ENCODE measurements around the gene SCO2. TPM values are rescaled to one million over a fixed set of nuclear protein-coding genes. Genes with fewer than 3 reads are reported as not detected.

Gene SCO2
- total RNA-seq, 6 experiments from 2014 or later: 0.80 to 4.2 (median 2.5) TPM; not detected in 2

- Histone ChIP-seq H3K27ac (peak overlapping the region in 1 of 3 donors; percentile 47), H3K36me3 (no peaks in the 10 kb centered on the region), H3K4me3 (peak overlapping the region; percentile 74 to 76 (median 75)), H3K4me1 (peaks cover 0 to 17% (median 4%) of the 10 kb centered on the region in 4 donors), H3K27me3 (no peaks in the 10 kb centered on the region), H3K9me3 (no peaks in the 10 kb centered on the region)
- TF ChIP-seq CTCF (IDR thresholded peaks at IDR 0.05) (no peak), POLR2A (IDR thresholded peaks at IDR 0.05) (no peak)
- intact Hi-C loops (cut with DNase I): no loop called here
- peak; percentile 14 to 46 (median 34) for ATAC-seq
- no peak for DNase-seq
- WGBS (ENCODE audit: insufficient coverage, low coverage, low lambda C conversion rate, missing lambda C conversion rate): 0% methylated on average over 20 of the region's 62 CpGs
Observed at GRCh38 chr22:50473855-50474671, 51.3 kb downstream of the SCO2 start.

Other genes starting within 250 kb of the SCO2 start
- gene PLXNB2, start 218.0 kb downstream of the SCO2 start, total RNA-seq: 100 to 1,000 TPM; 154 to 181 (median 161) TPM
- 1 to 10 TPM in 5 of 6 experiments, under 1 TPM in 1; 0.98 to 4.1 (median 1.9) TPM for gene DENND6B, start 198.6 kb downstream of the SCO2 start, total RNA-seq
- gene PPP6R2, start 182.3 kb downstream of the SCO2 start, total RNA-seq: 10 to 100 TPM; 38.3 to 80.3 (median 54.4) TPM
- 10 to 100 TPM; 18.3 to 28.9 (median 22.8) TPM for gene SBF1, start 50.6 kb downstream of the SCO2 start, total RNA-seq
- gene ADM2, start 44.1 kb downstream of the SCO2 start, total RNA-seq: 10 to 100 TPM in 1 of 6 experiments, 1 to 10 TPM in 5; 1.0 to 19.2 (median 2.2) TPM
- not detected for gene MIOX, start 38.7 kb downstream of the SCO2 start, total RNA-seq
- gene LMF2, start 17.9 kb downstream of the SCO2 start, total RNA-seq: 10 to 100 TPM; 33.2 to 47.6 (median 41.7) TPM
- 10 to 100 TPM; 11.4 to 17.3 (median 13.9) TPM for gene NCAPH2, start 17.4 kb downstream of the SCO2 start, total RNA-seq
- gene TYMP, start 4.4 kb upstream of the SCO2 start, total RNA-seq: 100 to 1,000 TPM in 3 of 6 experiments, 10 to 100 TPM in 3; 30.6 to 223 (median 88.2) TPM
- gene KLHDC7B, start 20.3 kb upstream of the SCO2 start, total RNA-seq: 1 to 10 TPM in 2 of 6 experiments, under 1 TPM in 2, not detected in 2; 0.07 to 1.4 (median 0.62) TPM
- 1 to 10 TPM in 2 of 6 experiments, not detected in 4; 3.3 to 4.7 TPM for gene SYCE3, start 37.3 kb upstream of the SCO2 start, total RNA-seq
- gene CPT1B, start 52.8 kb upstream of the SCO2 start, total RNA-seq: 10 to 100 TPM in 5 of 6 experiments, 1 to 10 TPM in 1; 3.8 to 30.7 (median 13.0) TPM
- 10 to 100 TPM; 10.9 to 43.4 (median 26.7) TPM for gene CHKB, start 57.3 kb upstream of the SCO2 start, total RNA-seq
- gene MAPK8IP2, start 75.2 kb upstream of the SCO2 start, total RNA-seq: 1 to 10 TPM in 1 of 6 experiments, under 1 TPM in 5; 0.15 to 1.7 (median 0.45) TPM
- 10 to 100 TPM; 20.8 to 47.3 (median 38.6) TPM for gene ARSA, start 102.6 kb upstream of the SCO2 start, total RNA-seq
- gene SHANK3, start 147.2 kb upstream of the SCO2 start, total RNA-seq: 10 to 100 TPM in 5 of 6 experiments, 1 to 10 TPM in 1; 9.7 to 16.0 (median 14.8) TPM
- under 1 TPM in 5 of 6 experiments, not detected in 1; 0.34 to 0.84 (median 0.55) TPM for gene ACR, start 212.6 kb upstream of the SCO2 start, total RNA-seq

Measured in right lobe of liver (tissue), 6 donors.